ENCODE measurements around the gene GNG12. TPM values are rescaled to one million over a fixed set of nuclear protein-coding genes. Genes with fewer than 3 reads are reported as not detected.

The GNG12 gene
- total and polyA plus RNA-seq, 10 donors = 15.2 to 102 (median 76.2) TPM

DNA sequence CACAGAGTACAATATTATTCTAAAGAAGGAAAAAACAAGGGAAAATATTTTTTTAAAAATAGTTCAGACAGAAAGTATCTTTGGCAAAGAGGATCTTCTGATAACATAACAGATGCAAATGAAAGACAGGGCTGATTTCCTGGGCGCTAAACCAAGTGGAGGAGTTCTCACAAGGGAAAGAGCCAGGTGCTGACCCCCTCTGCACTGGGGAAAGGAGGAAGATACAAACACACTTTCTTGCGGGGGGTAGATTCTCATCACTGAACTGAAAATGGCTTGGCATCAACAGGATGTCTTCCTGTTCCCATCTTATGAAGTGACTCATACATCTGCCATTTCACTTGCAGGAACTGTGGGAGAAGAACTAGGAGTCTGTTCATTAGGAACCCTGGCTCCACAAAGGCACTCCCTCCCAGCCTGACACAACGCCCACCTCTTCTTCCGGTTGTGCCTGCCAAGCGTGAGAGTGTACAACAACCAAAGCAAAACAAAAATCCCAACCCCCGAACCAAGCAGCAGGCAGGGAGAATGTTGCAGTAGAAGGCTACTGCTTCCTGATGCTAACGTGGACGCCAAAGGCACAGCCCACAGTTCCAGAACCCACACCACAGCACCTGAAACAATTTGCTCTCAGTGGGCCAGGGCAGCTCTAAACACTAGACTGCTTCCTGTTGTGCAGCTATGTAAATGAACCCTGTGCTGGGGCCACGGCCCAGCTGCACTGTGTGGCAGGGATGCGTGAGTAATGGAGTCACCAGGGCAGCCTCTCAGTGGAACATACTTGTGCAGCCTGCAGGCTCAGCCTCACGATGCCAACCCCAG lies 97.2 kb downstream of the GNG12 start:
- H3K27me3 ChIP-seq (replicated peaks in 1 of 7) = no peaks in the 10 kb centered on the region
- WGBS, 5 donors = 8 to 16% (median 12%) methylated on average over 11 of the region's 11 CpGs
- no peaks in the 10 kb centered on the region for H3K9me3 ChIP-seq
- H3K4me3 ChIP-seq = peak overlapping the region in 3 of 8 donors; percentile 6 to 51 (median 12)
- TF ChIP-seq POLR2AphosphoS5 (IDR thresholded peaks at IDR 0.05) = peak; percentile 41 to 70 (median 67)
- TF ChIP-seq, protein P1, sequence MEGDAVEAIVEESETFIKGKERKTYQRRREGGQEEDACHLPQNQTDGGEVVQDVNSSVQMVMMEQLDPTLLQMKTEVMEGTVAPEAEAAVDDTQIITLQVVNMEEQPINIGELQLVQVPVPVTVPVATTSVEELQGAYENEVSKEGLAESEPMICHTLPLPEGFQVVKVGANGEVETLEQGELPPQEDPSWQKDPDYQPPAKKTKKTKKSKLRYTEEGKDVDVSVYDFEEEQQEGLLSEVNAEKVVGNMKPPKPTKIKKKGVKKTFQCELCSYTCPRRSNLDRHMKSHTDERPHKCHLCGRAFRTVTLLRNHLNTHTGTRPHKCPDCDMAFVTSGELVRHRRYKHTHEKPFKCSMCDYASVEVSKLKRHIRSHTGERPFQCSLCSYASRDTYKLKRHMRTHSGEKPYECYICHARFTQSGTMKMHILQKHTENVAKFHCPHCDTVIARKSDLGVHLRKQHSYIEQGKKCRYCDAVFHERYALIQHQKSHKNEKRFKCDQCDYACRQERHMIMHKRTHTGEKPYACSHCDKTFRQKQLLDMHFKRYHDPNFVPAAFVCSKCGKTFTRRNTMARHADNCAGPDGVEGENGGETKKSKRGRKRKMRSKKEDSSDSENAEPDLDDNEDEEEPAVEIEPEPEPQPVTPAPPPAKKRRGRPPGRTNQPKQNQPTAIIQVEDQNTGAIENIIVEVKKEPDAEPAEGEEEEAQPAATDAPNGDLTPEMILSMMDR (IDR thresholded peaks at IDR 0.05 in 8 of 11, conservative IDR thresholded peaks at IDR 0.05 in 3 of 11) = no peak
- intact Hi-C loops (cut with DNase I; ENCODE audit: low total_unique reads) = no loop called here
- DNase-seq = peak; percentile 88
- peaks cover 26 to 62% (median 51%) of the 10 kb centered on the region in 6 donors for H3K4me1 ChIP-seq
- no peaks in the 10 kb centered on the region for H3K36me3 ChIP-seq
- peak overlapping the region; percentile 9 to 82 (median 74) for H3K27ac ChIP-seq

DNA sequence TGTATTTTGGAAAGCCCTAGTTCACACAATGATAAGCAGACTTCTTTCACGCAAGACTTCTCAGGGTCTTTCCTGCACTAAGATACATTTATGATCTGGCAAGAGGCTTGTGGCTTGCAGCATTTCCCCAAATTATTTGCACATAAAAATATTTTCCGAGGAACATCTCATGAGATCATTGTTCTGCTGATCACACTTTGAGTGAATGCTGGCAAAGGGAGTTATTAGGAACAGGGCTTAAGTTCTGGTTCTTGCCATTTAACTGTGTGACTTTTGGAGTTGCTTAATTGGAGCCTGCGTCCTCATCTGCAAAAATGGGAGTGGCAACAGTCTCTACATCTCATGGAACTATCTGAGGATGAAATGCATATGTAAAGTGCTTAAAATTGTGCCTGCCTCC lies 98.1 kb downstream of the GNG12 start:
- Histone ChIP-seq H3K4me3 (no peak overlapping the region), H3K36me3 (no peaks in the 10 kb centered on the region), H3K27ac (peak overlapping the region in 7 of 8 donors; percentile 33 to 82 (median 75)), H3K4me1 (peaks cover 26 to 62% (median 51%) of the 10 kb centered on the region in 6 donors), H3K9me3 (no peaks in the 10 kb centered on the region), H3K27me3 (replicated peaks in 1 of 7) (no peaks in the 10 kb centered on the region)
- DNase-seq = no peak
- intact Hi-C loops (cut with DNase I; ENCODE audit: low total_unique reads) = no loop called here
- 31 to 65% (median 52%) methylated on average over 3 of the region's 3 CpGs for WGBS, 5 donors
- TF ChIP-seq POLR2AphosphoS5 (IDR thresholded peaks at IDR 0.05) (no peak), POLR2A (IDR thresholded peaks at IDR 0.05) (no peak)
- TF ChIP-seq, protein P1 (IDR thresholded peaks at IDR 0.05 in 8 of 11, conservative IDR thresholded peaks at IDR 0.05 in 3 of 11) = no peak

DNA sequence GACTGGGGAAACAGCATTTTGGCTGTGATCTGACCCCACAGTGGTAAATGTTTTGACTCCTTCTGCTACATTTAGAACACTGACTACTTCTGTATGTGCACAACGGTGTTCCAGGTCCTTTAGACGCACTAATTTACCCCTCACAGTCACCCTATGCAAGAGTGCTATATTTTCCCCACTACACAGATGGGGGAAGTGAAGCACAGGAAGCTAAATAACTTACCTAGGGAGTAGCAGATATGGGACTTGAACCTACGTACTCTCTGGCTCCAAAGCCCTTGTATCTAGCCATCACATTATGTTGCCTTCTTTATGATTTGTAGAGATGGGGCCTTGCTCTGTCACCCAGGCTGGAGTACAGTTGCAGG lies 99.0 kb downstream of the GNG12 start:
- H3K27me3 ChIP-seq (replicated peaks in 1 of 7) = no peaks in the 10 kb centered on the region
- TF ChIP-seq POLR2A (IDR thresholded peaks at IDR 0.05) = no peak
- TF ChIP-seq, protein P1 (IDR thresholded peaks at IDR 0.05 in 8 of 11, conservative IDR thresholded peaks at IDR 0.05 in 3 of 11) = no peak
- no peak for TF ChIP-seq POLR2AphosphoS5 (IDR thresholded peaks at IDR 0.05)
- no peaks in the 10 kb centered on the region for H3K36me3 ChIP-seq
- H3K27ac ChIP-seq = peak overlapping the region in 6 of 8 donors; percentile 19 to 82 (median 75)
- 51 to 80% (median 61%) methylated on average over 3 of the region's 3 CpGs for WGBS, 5 donors
- no peaks in the 10 kb centered on the region for H3K9me3 ChIP-seq
- intact Hi-C loops (cut with DNase I; ENCODE audit: low total_unique reads) = no loop called here
- peaks cover 26 to 62% (median 51%) of the 10 kb centered on the region in 6 donors for H3K4me1 ChIP-seq
- no peak for DNase-seq
- H3K4me3 ChIP-seq = no peak overlapping the region

DNA sequence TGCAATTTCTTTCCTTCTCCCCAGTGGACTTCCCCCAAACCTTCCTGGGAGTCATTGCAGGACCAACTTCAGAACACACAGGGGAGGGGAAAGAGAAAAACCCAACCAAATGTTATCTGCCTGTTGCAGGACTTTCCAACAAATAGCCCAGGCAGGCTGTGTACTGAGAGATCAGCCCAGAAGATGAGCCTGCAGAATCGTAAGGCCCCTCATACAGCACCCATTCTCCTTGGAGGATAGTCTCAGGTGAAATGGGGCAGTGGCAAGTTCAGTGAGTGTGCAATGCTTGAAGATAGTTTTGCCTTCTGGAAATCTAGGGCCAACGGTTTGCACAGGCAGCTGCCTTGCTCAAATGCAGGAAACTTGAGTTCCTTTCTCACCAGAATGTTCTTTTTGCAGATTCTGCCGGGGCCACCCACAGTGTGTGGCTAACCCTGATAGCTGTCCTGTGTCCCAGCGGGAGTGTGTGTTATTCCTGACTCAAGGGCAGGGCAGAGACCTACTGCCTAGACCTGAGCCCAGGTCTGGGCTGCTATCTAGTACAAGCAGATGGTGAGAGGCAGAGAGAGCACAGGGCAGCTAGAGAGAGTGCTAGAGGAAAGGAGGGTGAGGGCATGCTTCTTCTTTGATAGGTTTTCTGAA lies 99.5 kb downstream of the GNG12 start:
- Histone ChIP-seq H3K27ac (peak overlapping the region in 6 of 8 donors; percentile 19 to 82 (median 75)), H3K36me3 (no peaks in the 10 kb centered on the region), H3K4me1 (peaks cover 26 to 62% (median 51%) of the 10 kb centered on the region in 6 donors), H3K4me3 (no peak overlapping the region), H3K27me3 (replicated peaks in 1 of 7) (no peaks in the 10 kb centered on the region), H3K9me3 (no peaks in the 10 kb centered on the region)
- intact Hi-C loops (cut with DNase I; ENCODE audit: low total_unique reads) = no loop called here
- no peak for DNase-seq
- 15 to 26% (median 18%) methylated on average over 4 of the region's 4 CpGs for WGBS, 5 donors
- no peak for TF ChIP-seq POLR2A (IDR thresholded peaks at IDR 0.05)
- TF ChIP-seq, protein P1 (IDR thresholded peaks at IDR 0.05 in 8 of 11, conservative IDR thresholded peaks at IDR 0.05 in 3 of 11) = no peak
- TF ChIP-seq POLR2AphosphoS5 (IDR thresholded peaks at IDR 0.05) = no peak
